WI38 (cell line): Measurements from ENCODE around the gene ZNF276.

Experiments used
- H3K4me3 ChIP-seq: 2 replicates; pipeline ENCODE4 v1.5.1; 2011; ENCODE audit warnings: low read depth, mild to moderate bottlenecking, control low read depth, low read length
- CTCF ChIP-seq: IDR thresholded peaks from 2 replicates; pipeline ENCODE4 v1.5.1; 2012; ENCODE audit warnings: low read depth, mild to moderate bottlenecking, control low read depth, low read length

ZNF276 gene

GRCh38 chr16:89707695-89708094, 13.6 kb upstream of the ZNF276 start:
- H3K4me3 ChIP-seq, result no peak overlapping the region
- TF ChIP-seq CTCF, result no peak

GRCh38 chr16:89708481-89708931, 12.8 kb upstream of the ZNF276 start:
- H3K4me3 ChIP-seq, result no peak overlapping the region
- TF ChIP-seq CTCF, result no peak

GRCh38 chr16:89709166-89709565, 12.2 kb upstream of the ZNF276 start:
- H3K4me3 ChIP-seq, result no peak overlapping the region
- TF ChIP-seq CTCF, result no peak

GRCh38 chr16:89709716-89710432, 11.5 kb upstream of the ZNF276 start:
- no peak overlapping the region for H3K4me3 ChIP-seq
- no peak for TF ChIP-seq CTCF

GRCh38 chr16:89710709-89711564, 10.4 kb upstream of the ZNF276 start:
- no peak for TF ChIP-seq CTCF
- H3K4me3 ChIP-seq, result no peak overlapping the region

- no peak for TF ChIP-seq CTCF
Measured at GRCh38 chr16:89711601-89712273, 9.6 kb upstream of the ZNF276 start.

GRCh38 chr16:89712274-89712781, 9.0 kb upstream of the ZNF276 start:
- TF ChIP-seq CTCF, result no peak
- H3K4me3 ChIP-seq, result peak overlapping the region; percentile 58

More at GRCh38 chr16:89711601-89712273, 9.6 kb upstream of the ZNF276 start:
- peak overlapping the region; percentile 58 for H3K4me3 ChIP-seq
